Urinary bladder (tissue), 4 donors: Measurements from ENCODE around the gene SIDT1. TPM values are rescaled to one million over a fixed set of nuclear protein-coding genes. Genes with fewer than 3 reads are reported as not detected.

Source experiments
- DNase-seq: peaks from one replicate; pipeline ENCODE4 v3.0.0-alpha.2; 2015; ENCODE audit errors: extremely low spot score
- H3K27ac ChIP-seq: one replicate; pipeline ENCODE4 v1.5.1; 2013; ENCODE audit warnings: low read depth, mild to moderate bottlenecking, moderate library complexity
- H3K36me3 ChIP-seq: one replicate; pipeline ENCODE4 v1.6.1; 2013; ENCODE audit warnings: mild to moderate bottlenecking, moderate library complexity; ENCODE audit not compliant: insufficient read depth
- H3K4me1 ChIP-seq: one replicate; pipeline ENCODE4 v1.6.1; 2013; ENCODE audit warnings: mild to moderate bottlenecking, moderate library complexity; ENCODE audit not compliant: insufficient read depth
- H3K4me3 ChIP-seq: one replicate; pipeline ENCODE4 v1.5.1; 2013; ENCODE audit warnings: low read depth, low read length
- WGBS: extraction: QIAGEN DNeasy Blood & Tissue Kit; methylation state at CpG from one replicate; pipeline ENCODE4 v1.1.7; 2013; 5-methylcytosine and 5-hydroxymethylcytosine counted together
- polyA plus RNA-seq: library from polyadenylated mRNA; stranded (reverse); fragments of 200-250 nt; gene quantifications from one replicate; pipeline ENCODE4 v1.2.3, GENCODE V29; 2013
- total RNA-seq: library from RNA; depleted of rRNA; stranded (reverse); fragments of >200 nt; gene quantifications from one replicate; pipeline ENCODE4 v1.2.3, GENCODE V29; 2014
- donor health status: healthy with polysubstance abuse.
- donor health status: healthy.

Gene SIDT1
- total RNA-seq, result 25.7 TPM
- 2.2 TPM for polyA plus RNA-seq

GRCh38 chr3:113531826-113532697 is at the start of gene SIDT1:
Gene SIDT1, plus strand, starts transcription at chr3:113532555. Its CDS starts 467 bp downstream, at chr3:113533022.
- DNase-seq, result no peak
- Histone ChIP-seq H3K36me3 (no peaks in the 10 kb centered on the region), H3K4me1 (no peaks in the 10 kb centered on the region), H3K4me3 (peak within 1 kb of the TSS; percentile 67), H3K27ac (peak within 1 kb of the TSS; percentile 63)
- 4% methylated on average over 18 of the region's 18 CpGs for WGBS

- no peak overlapping the region for H3K4me3 ChIP-seq
- H3K36me3 ChIP-seq, result no peaks in the 10 kb centered on the region
- H3K27ac ChIP-seq, result no peak overlapping the region
- no peak for DNase-seq
- H3K4me1 ChIP-seq, result no peaks in the 10 kb centered on the region
- WGBS, result 87% methylated on average over 8 of the region's 8 CpGs
These were observed 47.2 kb upstream of the SIDT1 start for GRCh38 chr3:113485161-113485609.

GRCh38 chr3:113495035-113495434 is 37.3 kb upstream of the SIDT1 start:
- no peak for DNase-seq
- no peak overlapping the region for H3K4me3 ChIP-seq
- no peaks in the 10 kb centered on the region for H3K4me1 ChIP-seq
- peaks cover 4% of the 10 kb centered on the region for H3K36me3 ChIP-seq
- no peak overlapping the region for H3K27ac ChIP-seq
- 70% methylated on average over 2 of the region's 2 CpGs for WGBS

GRCh38 chr3:113496924-113497323 is 35.4 kb upstream of the SIDT1 start:
- H3K27ac ChIP-seq, result no peak overlapping the region
- no peaks in the 10 kb centered on the region for H3K4me1 ChIP-seq
- no peak for DNase-seq
- H3K4me3 ChIP-seq, result no peak overlapping the region
- H3K36me3 ChIP-seq, result peaks cover 4% of the 10 kb centered on the region

- no peak for DNase-seq
- no peaks in the 10 kb centered on the region for H3K4me1 ChIP-seq
- no peak overlapping the region for H3K27ac ChIP-seq
- H3K4me3 ChIP-seq, result no peak overlapping the region
- WGBS, result 82% methylated on average over 5 of the region's 5 CpGs
- peaks cover 4% of the 10 kb centered on the region for H3K36me3 ChIP-seq
These were observed 33.9 kb upstream of the SIDT1 start for GRCh38 chr3:113498221-113499005.

- Histone ChIP-seq H3K4me3 (no peak overlapping the region), H3K4me1 (no peaks in the 10 kb centered on the region), H3K36me3 (peaks cover 4% of the 10 kb centered on the region), H3K27ac (no peak overlapping the region)
- DNase-seq, result no peak
- WGBS, result 69% methylated on average over 1 of the region's 1 CpG
These were observed 33.3 kb upstream of the SIDT1 start for GRCh38 chr3:113499081-113499480.

GRCh38 chr3:113501597-113501996 is 30.8 kb upstream of the SIDT1 start:
- Histone ChIP-seq H3K4me1 (no peaks in the 10 kb centered on the region), H3K27ac (no peak overlapping the region), H3K4me3 (no peak overlapping the region), H3K36me3 (peaks cover 4% of the 10 kb centered on the region)
- no peak for DNase-seq
- WGBS, result 91% methylated on average over 2 of the region's 2 CpGs

- no peak for DNase-seq
- 90% methylated on average over 3 of the region's 3 CpGs for WGBS
These were observed 26.5 kb upstream of the SIDT1 start for GRCh38 chr3:113505867-113506266.

GRCh38 chr3:113507501-113508067 is 24.8 kb upstream of the SIDT1 start:
- WGBS, result 75% methylated on average over 4 of the region's 4 CpGs
- no peak overlapping the region for H3K27ac ChIP-seq
- H3K4me3 ChIP-seq, result no peak overlapping the region
- H3K4me1 ChIP-seq, result no peaks in the 10 kb centered on the region
- DNase-seq, result no peak
- H3K36me3 ChIP-seq, result peaks cover 2% of the 10 kb centered on the region

More at GRCh38 chr3:113505867-113506266, 26.5 kb upstream of the SIDT1 start:
- Histone ChIP-seq H3K4me1 (no peaks in the 10 kb centered on the region), H3K27ac (no peak overlapping the region), H3K36me3 (peaks cover 4% of the 10 kb centered on the region), H3K4me3 (no peak overlapping the region)

DNA sequence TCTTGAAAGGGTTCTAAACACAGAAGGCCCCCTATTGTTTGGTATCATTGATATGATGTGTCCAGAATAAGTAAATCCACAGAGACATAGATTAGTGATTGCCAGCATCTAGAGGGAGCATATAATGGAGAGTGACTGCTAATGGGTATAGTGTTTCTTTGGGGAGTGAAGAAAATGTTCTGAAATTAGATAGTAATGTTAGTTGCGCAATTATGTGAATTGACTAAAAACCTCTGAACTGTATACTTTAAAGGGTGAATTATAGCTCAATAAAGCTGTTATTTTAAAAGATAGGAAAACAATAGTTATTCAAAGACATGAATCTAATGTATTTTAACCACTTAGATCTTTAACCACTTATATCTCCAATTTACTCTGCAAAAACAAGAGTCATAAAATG is 23.4 kb upstream of the SIDT1 start:
- Histone ChIP-seq H3K4me3 (no peak overlapping the region), H3K27ac (no peak overlapping the region), H3K36me3 (peaks cover 2% of the 10 kb centered on the region), H3K4me1 (no peaks in the 10 kb centered on the region)
- 99% methylated on average over 1 of the region's 1 CpG for WGBS
- no peak for DNase-seq

- WGBS, result under 1% methylated on average over 9 of the region's 9 CpGs
- no peak for DNase-seq
- H3K4me3 ChIP-seq, result peak overlapping the region; percentile 71
- H3K36me3 ChIP-seq, result no peaks in the 10 kb centered on the region
- H3K27ac ChIP-seq, result peak overlapping the region; percentile 60
- H3K4me1 ChIP-seq, result no peaks in the 10 kb centered on the region
These were observed 18.0 kb upstream of the SIDT1 start for GRCh38 chr3:113514265-113514769.

GRCh38 chr3:113516115-113516505 is 16.2 kb upstream of the SIDT1 start:
- Histone ChIP-seq H3K36me3 (no peaks in the 10 kb centered on the region), H3K4me1 (no peaks in the 10 kb centered on the region), H3K27ac (no peak overlapping the region), H3K4me3 (no peak overlapping the region)
- WGBS, result 37% methylated on average over 5 of the region's 5 CpGs
- DNase-seq, result no peak

GRCh38 chr3:113521981-113522380 is 10.4 kb upstream of the SIDT1 start:
- Histone ChIP-seq H3K4me1 (no peaks in the 10 kb centered on the region), H3K4me3 (no peak overlapping the region), H3K27ac (no peak overlapping the region), H3K36me3 (no peaks in the 10 kb centered on the region)
- no peak for DNase-seq
